ENCODE measurements around the gene SMG6. TPM values are rescaled to one million over a fixed set of nuclear protein-coding genes. Genes with fewer than 3 reads are reported as not detected.

SMG6 gene
- total and polyA plus RNA-seq, 2 donors (not counting 1 experiment from before 2014, with no cell fraction given) = 10.6 to 35.5 TPM

- DNase-seq (no peak), ATAC-seq (ENCODE audit: low read depth) (no peak)
- 75% methylated on average over 6 of the region's 6 CpGs for WGBS (ENCODE audit: insufficient coverage)
- H3K79me2 ChIP-seq (ENCODE audit: control insufficient read depth, insufficient read depth, low read length) = no peaks in the 10 kb centered on the region
- no peak overlapping the region for H3K4me3 Mint-ChIP-seq
- H3K4me3 ChIP-seq (ENCODE audit: control extremely low read depth in 1 of 5, extremely low read depth in 1 of 5, insufficient read depth in 1 of 5, low read depth in 2 of 5, low read length in 4 of 5) = no peak overlapping the region
- no peak overlapping the region for H3K27ac ChIP-seq (ENCODE audit: low read length in 2 of 2)
- H3K27ac Mint-ChIP-seq = no peak overlapping the region
- peaks cover 50% of the 10 kb centered on the region for H3K4me1 Mint-ChIP-seq
- H3K9me3 ChIP-seq (ENCODE audit: control extremely low read depth in 1 of 3, control insufficient read depth in 2 of 3, insufficient read depth in 1 of 3, low read length in 2 of 3) = no peaks in the 10 kb centered on the region
- H2AFZ ChIP-seq (ENCODE audit: insufficient read depth, low read depth, low read length, poor library complexity, severe bottlenecking) = no peak overlapping the region
- H3K9me3 Mint-ChIP-seq (ENCODE audit: insufficient read depth) = no peaks in the 10 kb centered on the region
- no peaks in the 10 kb centered on the region for H3K27me3 ChIP-seq (replicated peaks in 1 of 4; ENCODE audit: control extremely low read depth in 1 of 4, control insufficient read depth in 3 of 4, insufficient read depth in 4 of 4, low read length in 3 of 4)
- no peak overlapping the region for H3K4me2 ChIP-seq (replicated peaks; ENCODE audit: low read depth, low read length, poor library complexity, severe bottlenecking)
- POLR2A ChIA-PET = interaction anchor here (0.5 kb wide), 1 partner anchor 226 kb away, joined by 3 read pairs; no protein-coding TSS in a partner anchor
- no peaks in the 10 kb centered on the region for H4K20me1 ChIP-seq (ENCODE audit: control insufficient read depth, insufficient read depth, low read length, poor library complexity, severe bottlenecking)
- TF ChIP-seq EZH2 (IDR thresholded peaks at IDR 0.05; ENCODE audit: borderline replicate concordance, insufficient read depth, low read depth, low read length, poor library complexity, severe bottlenecking) (no peak), CTCF (IDR thresholded peaks at IDR 0.05) (no peak)
- intact Hi-C loops (cut with micrococcal nuclease) = no loop called here
- CTCF ChIA-PET = interaction anchor here (0.7 to 5.4 kb wide), 3 partner anchors 9 to 177 kb away, joined by 3 to 28 read pairs (median 3); partner anchors contain the start of gene HIC1
- H3K27me3 Mint-ChIP-seq = no peaks in the 10 kb centered on the region
- H3K36me3 ChIP-seq (replicated peaks in 1 of 2; ENCODE audit: control extremely low read depth in 1 of 2, control insufficient read depth in 1 of 2, extremely low read depth in 1 of 2, insufficient read depth in 2 of 2, low read length in 1 of 2) = peaks cover 2 to 21% of the 10 kb centered on the region in 2 experiments
- H3K9ac ChIP-seq (ENCODE audit: low read length) = no peak overlapping the region
- peaks cover 20 to 46% of the 10 kb centered on the region in 2 donors for H3K4me1 ChIP-seq (ENCODE audit: control insufficient read depth in 2 of 2, insufficient read depth in 2 of 2, low read length in 2 of 2)
Measured at GRCh38 chr17:2068031-2068518, 235.5 kb downstream of the SMG6 start.

- DNase-seq (no peak), ATAC-seq (ENCODE audit: low read depth) (no peak)
- Mint-ChIP-seq H3K27me3 (no peaks in the 10 kb centered on the region), H3K9me3 (ENCODE audit: insufficient read depth) (no peaks in the 10 kb centered on the region), H3K27ac (no peak overlapping the region), H3K4me3 (no peak overlapping the region), H3K4me1 (peaks cover 50% of the 10 kb centered on the region)
- no peak overlapping the region for H3K4me2 ChIP-seq (replicated peaks; ENCODE audit: low read depth, low read length, poor library complexity, severe bottlenecking)
- no peaks in the 10 kb centered on the region for H4K20me1 ChIP-seq (ENCODE audit: control insufficient read depth, insufficient read depth, low read length, poor library complexity, severe bottlenecking)
- no peaks in the 10 kb centered on the region for H3K79me2 ChIP-seq (ENCODE audit: control insufficient read depth, insufficient read depth, low read length)
- TF ChIP-seq EZH2 (IDR thresholded peaks at IDR 0.05; ENCODE audit: borderline replicate concordance, insufficient read depth, low read depth, low read length, poor library complexity, severe bottlenecking) (no peak), CTCF (IDR thresholded peaks at IDR 0.05) (no peak)
- no peak overlapping the region for H3K4me3 ChIP-seq (ENCODE audit: control extremely low read depth in 1 of 5, extremely low read depth in 1 of 5, insufficient read depth in 1 of 5, low read depth in 2 of 5, low read length in 4 of 5)
- WGBS (ENCODE audit: insufficient coverage) = 19% methylated on average over 4 of the region's 5 CpGs
- POLR2A ChIA-PET = interaction anchor here (0.5 kb wide), 1 partner anchor 226 kb away, joined by 3 read pairs; no protein-coding TSS in a partner anchor
- H3K9me3 ChIP-seq (ENCODE audit: control extremely low read depth in 1 of 3, control insufficient read depth in 2 of 3, insufficient read depth in 1 of 3, low read length in 2 of 3) = no peaks in the 10 kb centered on the region
- peaks cover 2 to 21% of the 10 kb centered on the region in 2 experiments for H3K36me3 ChIP-seq (replicated peaks in 1 of 2; ENCODE audit: control extremely low read depth in 1 of 2, control insufficient read depth in 1 of 2, extremely low read depth in 1 of 2, insufficient read depth in 2 of 2, low read length in 1 of 2)
- H2AFZ ChIP-seq (ENCODE audit: insufficient read depth, low read depth, low read length, poor library complexity, severe bottlenecking) = no peak overlapping the region
- no peaks in the 10 kb centered on the region for H3K27me3 ChIP-seq (replicated peaks in 1 of 4; ENCODE audit: control extremely low read depth in 1 of 4, control insufficient read depth in 3 of 4, insufficient read depth in 4 of 4, low read length in 3 of 4)
- no peak overlapping the region for H3K27ac ChIP-seq (ENCODE audit: low read length in 2 of 2)
- H3K4me1 ChIP-seq (ENCODE audit: control insufficient read depth in 2 of 2, insufficient read depth in 2 of 2, low read length in 2 of 2) = peaks cover 20 to 46% of the 10 kb centered on the region in 2 donors
- intact Hi-C loops (cut with micrococcal nuclease) = no loop called here
- CTCF ChIA-PET = interaction anchor here (0.9 to 5.4 kb wide), 2 partner anchors 9 to 12 kb away, joined by 3 to 28 read pairs; partner anchors contain the start of gene HIC1
- H3K9ac ChIP-seq (ENCODE audit: low read length) = no peak overlapping the region
Measured at GRCh38 chr17:2067608-2068024, 236.0 kb downstream of the SMG6 start.

Data from B cell (primary cell).